Loucy (cell line): ENCODE measurements around the gene VWA5A.

ENCODE experiments used
- H2AFZ ChIP-seq: fragments of 200-600 bp; sonication (generic); 2 replicates; pipeline ENCODE4 v1.6.0; 2016; ENCODE audit warnings: antibody characterized with exemption, mild to moderate bottlenecking, low read length, moderate library complexity
- H3F3A ChIP-seq: fragments of 200-600 bp; 2 replicates; pipeline ENCODE4 v1.6.0; 2016; ENCODE audit warnings: antibody characterized with exemption, low read depth, mild to moderate bottlenecking
- H3K27me3 ChIP-seq: fragments of 200-600 bp; sonication (generic); 2 replicates; pipeline ENCODE4 v1.6.1; 2014; ENCODE audit warnings: low read length, mild to moderate bottlenecking; ENCODE audit not compliant: insufficient read depth, poor library complexity, severe bottlenecking
- H3K36me3 ChIP-seq: fragments of 200-600 bp; sonication (generic); 2 replicates; pipeline ENCODE4 v1.6.1; 2016; ENCODE audit warnings: low read length; ENCODE audit not compliant: insufficient read depth
- H3K4me1 ChIP-seq: fragments of 200-600 bp; sonication (generic); 2 replicates; pipeline ENCODE4 v1.5.1; 2014; ENCODE audit warnings: low read length, mild to moderate bottlenecking; ENCODE audit not compliant: insufficient read depth, poor library complexity, severe bottlenecking
- H3K4me2 ChIP-seq: fragments of 200-600 bp; sonication (generic); 2 replicates; pipeline ENCODE4 v1.6.0; 2014; ENCODE audit warnings: antibody characterized with exemption, low read length, low read depth, mild to moderate bottlenecking; ENCODE audit not compliant: poor library complexity, severe bottlenecking
- H3K4me3 ChIP-seq: fragments of 200-600 bp; sonication (generic); 2 replicates; pipeline ENCODE4 v1.5.1; 2014; ENCODE audit warnings: low read length, mild to moderate bottlenecking, mixed read lengths; ENCODE audit not compliant: poor library complexity, severe bottlenecking
- H3K79me2 ChIP-seq: fragments of 200-600 bp; sonication (generic); 2 replicates; pipeline ENCODE4 v1.6.1; 2014; ENCODE audit warnings: low read length; ENCODE audit not compliant: insufficient read depth
- H3K9ac ChIP-seq: fragments of 200-600 bp; sonication (generic); 2 replicates; pipeline ENCODE4 v1.6.0; 2014; ENCODE audit warnings: mild to moderate bottlenecking, low read depth, low read length, moderate library complexity; ENCODE audit not compliant: poor library complexity, severe bottlenecking
- H3K9me2 ChIP-seq: fragments of 200-600 bp; sonication (generic); replicated peaks from 2 replicates; pipeline ENCODE4 v1.6.1; 2016; ENCODE audit warnings: low read depth, low read length, mixed read lengths
- H3K9me3 ChIP-seq: fragments of 200-600 bp; sonication (generic); 2 replicates; pipeline ENCODE4 v1.6.1; 2014; ENCODE audit warnings: mild to moderate bottlenecking, antibody characterized with exemption, low read length, low read depth; ENCODE audit not compliant: insufficient read depth
- H4K20me1 ChIP-seq: fragments of 200-600 bp; sonication (generic); 2 replicates; pipeline ENCODE4 v1.6.0; 2014; ENCODE audit warnings: antibody characterized with exemption, low read length, mild to moderate bottlenecking; ENCODE audit not compliant: insufficient read depth, poor library complexity, severe bottlenecking
- EZH2phosphoT487 ChIP-seq: fragments of 200-600 bp; IDR thresholded peaks from 2 replicates; pipeline ENCODE4 v1.6.1; 2018; ENCODE audit warnings: antibody characterized with exemption, mild to moderate bottlenecking, moderate library complexity, borderline replicate concordance
- TF ChIP-seq, protein P1 (sequence below): fragments of 200-600 bp; sonication (generic); conservative IDR thresholded peaks from 2 replicates; pipeline ENCODE4 v1.5.1; 2014; ENCODE audit warnings: mild to moderate bottlenecking, antibody characterized with exemption, low read length

Gene VWA5A

DNA sequence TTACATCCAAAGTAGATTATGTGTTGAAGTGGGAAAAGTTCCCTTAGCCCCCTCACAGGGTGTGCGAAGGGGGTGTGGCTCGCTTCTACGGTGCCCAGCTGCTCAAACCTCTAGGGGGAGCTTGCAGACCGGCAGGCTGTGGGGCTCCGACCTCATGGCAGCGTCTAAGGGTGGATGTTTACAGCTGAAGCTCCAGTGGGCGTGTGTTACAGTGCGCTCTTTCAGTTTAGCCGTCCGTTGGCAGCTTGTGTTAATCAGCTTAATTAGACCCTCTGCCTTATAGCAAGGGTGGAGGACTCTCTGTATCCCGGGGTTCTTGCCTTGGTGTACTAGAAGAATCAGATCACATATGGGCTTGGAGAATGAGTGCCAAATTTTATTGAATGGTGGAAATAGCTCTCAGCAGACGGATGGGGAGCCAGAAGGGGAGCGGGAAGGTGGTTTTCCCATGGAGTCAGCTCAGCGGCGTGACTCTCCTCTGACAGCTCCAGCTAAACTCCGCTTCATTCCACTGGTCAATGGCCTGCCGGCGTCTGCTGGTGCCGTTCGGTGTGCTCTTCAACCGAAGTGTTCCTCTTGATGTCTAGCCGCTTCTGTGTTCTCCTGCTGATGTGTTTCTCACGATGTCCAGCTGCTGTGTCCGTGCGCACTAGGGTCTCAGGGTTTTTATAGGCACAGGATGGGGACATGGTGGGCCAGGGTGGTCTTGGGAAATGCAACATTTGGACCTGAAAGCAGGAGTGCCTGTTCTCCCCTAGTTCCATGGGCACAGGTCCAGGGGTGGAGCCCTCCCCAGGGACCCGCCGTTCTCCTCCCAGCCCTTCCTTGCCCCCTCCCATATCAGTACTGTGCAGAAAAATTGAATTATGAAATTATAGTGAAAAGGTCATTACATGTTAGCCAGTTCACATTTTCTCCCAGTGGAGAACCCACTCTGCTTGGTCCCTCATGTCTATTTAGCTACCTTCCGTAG, 45.5 kb upstream of the VWA5A start:
- Histone ChIP-seq H3K4me2 (peak overlapping the region; percentile 56), H3K4me3 (peak overlapping the region; percentile 54), H4K20me1 (no peaks in the 10 kb centered on the region), H2AFZ (peak overlapping the region; percentile 76), H3K9me3 (no peaks in the 10 kb centered on the region), H3F3A (no peaks in the 10 kb centered on the region), H3K9me2 (no peaks in the 10 kb centered on the region), H3K36me3 (no peaks in the 10 kb centered on the region), H3K9ac (no peak overlapping the region), H3K79me2 (no peaks in the 10 kb centered on the region), H3K4me1 (no peaks in the 10 kb centered on the region), H3K27me3 (no peaks in the 10 kb centered on the region)
- TF ChIP-seq, protein P1, sequence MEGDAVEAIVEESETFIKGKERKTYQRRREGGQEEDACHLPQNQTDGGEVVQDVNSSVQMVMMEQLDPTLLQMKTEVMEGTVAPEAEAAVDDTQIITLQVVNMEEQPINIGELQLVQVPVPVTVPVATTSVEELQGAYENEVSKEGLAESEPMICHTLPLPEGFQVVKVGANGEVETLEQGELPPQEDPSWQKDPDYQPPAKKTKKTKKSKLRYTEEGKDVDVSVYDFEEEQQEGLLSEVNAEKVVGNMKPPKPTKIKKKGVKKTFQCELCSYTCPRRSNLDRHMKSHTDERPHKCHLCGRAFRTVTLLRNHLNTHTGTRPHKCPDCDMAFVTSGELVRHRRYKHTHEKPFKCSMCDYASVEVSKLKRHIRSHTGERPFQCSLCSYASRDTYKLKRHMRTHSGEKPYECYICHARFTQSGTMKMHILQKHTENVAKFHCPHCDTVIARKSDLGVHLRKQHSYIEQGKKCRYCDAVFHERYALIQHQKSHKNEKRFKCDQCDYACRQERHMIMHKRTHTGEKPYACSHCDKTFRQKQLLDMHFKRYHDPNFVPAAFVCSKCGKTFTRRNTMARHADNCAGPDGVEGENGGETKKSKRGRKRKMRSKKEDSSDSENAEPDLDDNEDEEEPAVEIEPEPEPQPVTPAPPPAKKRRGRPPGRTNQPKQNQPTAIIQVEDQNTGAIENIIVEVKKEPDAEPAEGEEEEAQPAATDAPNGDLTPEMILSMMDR: peak; percentile 87
- no peak for TF ChIP-seq EZH2phosphoT487

DNA sequence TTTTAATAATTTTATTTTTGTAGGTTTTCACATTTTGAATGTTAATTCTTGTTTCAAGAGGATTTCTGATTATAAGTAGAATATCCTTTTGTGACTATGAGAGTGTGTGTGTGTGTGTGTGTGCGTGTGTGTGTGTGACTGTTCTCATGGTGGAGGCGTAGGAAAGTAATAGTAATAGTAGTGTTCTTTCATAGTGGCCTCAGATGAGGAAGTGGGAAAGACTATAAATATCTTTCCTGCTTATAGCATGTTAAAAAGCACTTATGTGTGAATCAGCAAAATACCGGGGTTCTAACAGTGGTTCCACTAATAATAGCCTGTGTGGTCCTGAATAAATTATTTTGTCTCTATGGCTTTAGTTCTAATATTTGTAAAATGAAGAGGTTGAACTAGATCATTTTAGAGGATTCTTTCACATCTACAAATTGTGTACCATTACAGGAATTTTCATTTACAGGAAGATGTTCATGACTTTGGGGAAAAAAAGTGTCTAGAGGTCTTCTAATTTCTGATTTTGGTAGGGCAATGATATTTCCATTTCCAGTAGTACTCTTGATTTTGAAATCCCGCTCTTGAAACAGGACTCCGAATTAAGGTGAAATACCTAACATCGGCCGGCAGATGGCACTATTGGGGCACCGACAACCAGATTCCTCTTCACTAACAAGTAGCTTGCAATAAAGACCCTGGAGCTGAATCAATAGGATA, 44.2 kb upstream of the VWA5A start:
- no peaks in the 10 kb centered on the region for H3K27me3 ChIP-seq
- H3K9me3 ChIP-seq: no peaks in the 10 kb centered on the region
- H3K4me3 ChIP-seq: no peak overlapping the region
- no peaks in the 10 kb centered on the region for H3F3A ChIP-seq
- H3K79me2 ChIP-seq: no peaks in the 10 kb centered on the region
- no peak overlapping the region for H3K9ac ChIP-seq
- no peak for TF ChIP-seq EZH2phosphoT487
- TF ChIP-seq, protein P1: peak; percentile 86
- H4K20me1 ChIP-seq: no peaks in the 10 kb centered on the region
- H2AFZ ChIP-seq: 0 out of 2 replicates have a peak overlapping the region, but pooled peaks have one; percentile 23
- peak overlapping the region; percentile 46 for H3K4me2 ChIP-seq
- H3K36me3 ChIP-seq: no peaks in the 10 kb centered on the region
- H3K4me1 ChIP-seq: no peaks in the 10 kb centered on the region
- no peaks in the 10 kb centered on the region for H3K9me2 ChIP-seq

DNA sequence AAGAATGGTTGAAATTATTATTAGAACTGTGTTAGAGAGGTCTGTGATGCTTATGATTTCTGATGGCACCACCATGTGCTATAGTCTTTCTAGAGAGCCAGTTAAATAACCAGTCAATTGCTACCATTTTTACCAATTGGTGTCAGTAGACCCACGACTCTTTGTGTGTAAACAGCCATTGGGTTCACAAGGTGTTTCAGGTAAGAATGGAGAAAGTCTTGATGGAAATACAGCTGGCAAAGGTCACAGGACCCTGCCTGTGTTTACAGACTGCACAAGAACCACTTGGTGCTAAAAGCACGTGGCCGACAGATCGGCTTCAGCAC, 43.7 kb upstream of the VWA5A start:
- Histone ChIP-seq H3K4me1 (no peaks in the 10 kb centered on the region), H3K27me3 (no peaks in the 10 kb centered on the region), H3K79me2 (no peaks in the 10 kb centered on the region), H3K9ac (no peak overlapping the region), H3K9me3 (no peaks in the 10 kb centered on the region), H3K9me2 (no peaks in the 10 kb centered on the region), H3K4me2 (no peak overlapping the region), H3K4me3 (no peak overlapping the region), H3K36me3 (no peaks in the 10 kb centered on the region), H4K20me1 (no peaks in the 10 kb centered on the region), H3F3A (no peaks in the 10 kb centered on the region), H2AFZ (no peak overlapping the region)
- TF ChIP-seq, protein P1: 0 out of 2 replicates have a peak, but pooled peaks have one; percentile 2
- no peak for TF ChIP-seq EZH2phosphoT487
